ENCODE data around the gene IFT43. TPM values are rescaled to one million over a fixed set of nuclear protein-coding genes. Genes with fewer than 3 reads are reported as not detected.

Gene IFT43
- total RNA-seq, 1 experiment from 2014 or later: 17.5 TPM

DNA sequence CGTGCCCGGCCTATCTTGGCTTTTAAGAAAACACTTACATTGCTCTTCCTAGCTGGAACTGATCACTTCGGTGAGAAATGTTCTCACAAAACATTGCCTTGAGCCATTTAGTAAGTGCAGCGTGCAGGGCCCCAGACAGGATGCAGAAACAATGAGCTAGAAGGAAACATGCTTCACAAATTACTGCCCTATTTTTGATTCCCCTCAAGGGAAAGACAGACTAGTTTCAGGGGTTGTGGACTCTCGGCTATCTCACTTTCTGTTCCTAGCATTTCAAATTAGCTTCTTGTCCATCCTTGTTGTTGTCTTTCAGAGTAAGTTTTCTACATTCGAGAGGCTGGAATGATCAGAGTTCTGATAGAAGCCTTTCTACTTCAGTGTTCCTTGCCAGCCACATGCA, 25.3 kb upstream of the IFT43 start:
- no peaks in the 10 kb centered on the region for H3K27me3 Mint-ChIP-seq (ENCODE audit: low read depth)

DNA sequence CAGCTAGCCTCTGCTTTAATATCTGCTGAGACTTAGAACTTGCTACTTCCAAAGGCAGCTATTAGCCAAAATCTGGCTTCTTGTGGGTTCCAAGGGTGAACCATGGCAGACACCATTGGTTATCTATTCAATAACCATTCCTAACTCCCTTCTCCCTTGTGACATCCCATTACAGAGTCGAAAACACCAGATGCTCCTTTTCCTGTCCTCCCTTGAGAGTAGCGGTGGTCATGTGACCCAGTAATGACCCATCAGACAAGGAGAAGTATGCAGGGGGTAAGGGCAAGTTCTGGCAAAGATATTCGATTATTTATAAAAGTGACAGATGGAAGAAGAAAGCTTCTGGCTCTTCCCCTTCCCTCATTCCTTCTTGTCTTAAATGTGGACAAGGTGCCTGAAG, 23.9 kb upstream of the IFT43 start:
- DNase-seq (ENCODE audit: low spot score) (no peak), ATAC-seq (no peak)
- no peak for TF ChIP-seq GRHL2 (CRISPR knock-in tag; IDR thresholded peaks at IDR 0.05; ENCODE audit: insufficient replicate concordance, severe bottlenecking)
- TF ChIP-seq, protein P1, sequence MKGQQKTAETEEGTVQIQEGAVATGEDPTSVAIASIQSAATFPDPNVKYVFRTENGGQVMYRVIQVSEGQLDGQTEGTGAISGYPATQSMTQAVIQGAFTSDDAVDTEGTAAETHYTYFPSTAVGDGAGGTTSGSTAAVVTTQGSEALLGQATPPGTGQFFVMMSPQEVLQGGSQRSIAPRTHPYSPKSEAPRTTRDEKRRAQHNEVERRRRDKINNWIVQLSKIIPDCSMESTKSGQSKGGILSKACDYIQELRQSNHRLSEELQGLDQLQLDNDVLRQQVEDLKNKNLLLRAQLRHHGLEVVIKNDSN (CRISPR knock-in tag; IDR thresholded peaks at IDR 0.05): 0 out of 2 replicates have a peak, but pooled peaks have one; percentile 37
- TF ChIP-seq, protein P2, sequence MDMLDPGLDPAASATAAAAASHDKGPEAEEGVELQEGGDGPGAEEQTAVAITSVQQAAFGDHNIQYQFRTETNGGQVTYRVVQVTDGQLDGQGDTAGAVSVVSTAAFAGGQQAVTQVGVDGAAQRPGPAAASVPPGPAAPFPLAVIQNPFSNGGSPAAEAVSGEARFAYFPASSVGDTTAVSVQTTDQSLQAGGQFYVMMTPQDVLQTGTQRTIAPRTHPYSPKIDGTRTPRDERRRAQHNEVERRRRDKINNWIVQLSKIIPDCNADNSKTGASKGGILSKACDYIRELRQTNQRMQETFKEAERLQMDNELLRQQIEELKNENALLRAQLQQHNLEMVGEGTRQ (CRISPR knock-in tag; IDR thresholded peaks at IDR 0.05): peak; percentile 51; the same call in 1 of the 2 replicates
- Mint-ChIP-seq H3K9me3 (0 out of 2 replicates have a peak, but pooled peaks cover 4% of the 10 kb centered on the region), H3K4me1 (peaks cover 6% of the 10 kb centered on the region), H3K4me3 (no peak overlapping the region), H3K36me3 (no peaks in the 10 kb centered on the region), H3K27ac (no peak overlapping the region), H3K27me3 (ENCODE audit: low read depth) (no peaks in the 10 kb centered on the region)
- POLR2A ChIA-PET: no interaction called here
- CTCF ChIA-PET: interaction anchor here (1.3 to 1.6 kb wide), 2 partner anchors 17 to 56 kb away, joined by 3 to 4 read pairs; no protein-coding TSS in a partner anchor

More for the DNA sequence above, 25.3 kb upstream of the IFT43 start:
- H3K4me1 Mint-ChIP-seq: peaks cover 6% of the 10 kb centered on the region
- H3K27ac Mint-ChIP-seq: peak overlapping the region; percentile 35; the same call in 1 of the 2 replicates
- H3K9me3 Mint-ChIP-seq: no peaks in the 10 kb centered on the region
- POLR2A ChIA-PET: no interaction called here
- H3K4me3 Mint-ChIP-seq: no peak overlapping the region
- TF ChIP-seq, protein P3, sequence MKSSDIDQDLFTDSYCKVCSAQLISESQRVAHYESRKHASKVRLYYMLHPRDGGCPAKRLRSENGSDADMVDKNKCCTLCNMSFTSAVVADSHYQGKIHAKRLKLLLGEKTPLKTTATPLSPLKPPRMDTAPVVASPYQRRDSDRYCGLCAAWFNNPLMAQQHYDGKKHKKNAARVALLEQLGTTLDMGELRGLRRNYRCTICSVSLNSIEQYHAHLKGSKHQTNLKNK (CRISPR knock-in tag; IDR thresholded peaks at IDR 0.05): no peak
- TF ChIP-seq FOXK1 (CRISPR knock-in tag; IDR thresholded peaks at IDR 0.05) (no peak), CBFB (CRISPR knock-in tag; IDR thresholded peaks at IDR 0.05; ENCODE audit: low read depth) (no peak)
- TF ChIP-seq, protein P4, sequence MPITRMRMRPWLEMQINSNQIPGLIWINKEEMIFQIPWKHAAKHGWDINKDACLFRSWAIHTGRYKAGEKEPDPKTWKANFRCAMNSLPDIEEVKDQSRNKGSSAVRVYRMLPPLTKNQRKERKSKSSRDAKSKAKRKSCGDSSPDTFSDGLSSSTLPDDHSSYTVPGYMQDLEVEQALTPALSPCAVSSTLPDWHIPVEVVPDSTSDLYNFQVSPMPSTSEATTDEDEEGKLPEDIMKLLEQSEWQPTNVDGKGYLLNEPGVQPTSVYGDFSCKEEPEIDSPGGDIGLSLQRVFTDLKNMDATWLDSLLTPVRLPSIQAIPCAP (CRISPR knock-in tag; IDR thresholded peaks at IDR 0.05): no peak
- no peak for ATAC-seq
- CTCF ChIA-PET: interaction anchor here (1.0 to 1.6 kb wide), 2 partner anchors 19 to 54 kb away, joined by 3 to 4 read pairs; no protein-coding TSS in a partner anchor
- no peak for DNase-seq (ENCODE audit: low spot score)
- no peaks in the 10 kb centered on the region for H3K36me3 Mint-ChIP-seq

DNA sequence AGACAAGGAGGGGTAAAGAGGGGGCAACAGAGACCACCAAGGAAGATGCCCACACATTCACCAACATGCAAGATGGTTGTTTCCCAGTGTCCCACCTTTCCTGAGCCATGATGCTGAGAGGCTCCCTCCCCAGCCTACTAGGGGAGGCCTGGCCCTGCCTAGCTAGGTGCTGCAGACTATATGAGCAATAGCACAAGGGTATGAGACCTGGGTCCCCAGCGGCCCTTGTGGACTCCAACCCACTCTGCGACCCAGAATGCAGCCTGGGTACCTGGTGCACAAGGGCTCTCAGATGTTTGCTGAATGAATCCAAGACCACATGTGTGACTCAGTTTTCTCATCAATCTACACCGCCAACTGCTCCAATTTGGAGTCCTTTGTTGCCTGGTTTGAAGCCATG, 17.7 kb upstream of the IFT43 start:
- peaks cover 9% of the 10 kb centered on the region for H3K4me1 Mint-ChIP-seq
- no peaks in the 10 kb centered on the region for H3K27me3 Mint-ChIP-seq (ENCODE audit: low read depth)
- H3K36me3 Mint-ChIP-seq: no peaks in the 10 kb centered on the region
- ChIA-PET POLR2A (no interaction called here), CTCF (interaction anchor here (2.9 kb wide), 1 partner anchor 61 kb away, joined by 8 read pairs; no protein-coding TSS in a partner anchor)
- 0 out of 2 replicates have a peak, but pooled peaks cover 4% of the 10 kb centered on the region for H3K9me3 Mint-ChIP-seq
- DNase-seq (ENCODE audit: low spot score) (no peak), ATAC-seq (no peak)
- H3K27ac Mint-ChIP-seq: no peak overlapping the region
- H3K4me3 Mint-ChIP-seq: no peak overlapping the region
- no peak for TF ChIP-seq NFYB (CRISPR knock-in tag; conservative IDR thresholded peaks at IDR 0.05; ENCODE audit: low read depth)
- TF ChIP-seq ATF1 (CRISPR knock-in tag; IDR thresholded peaks at IDR 0.05): no peak
- no peak for TF ChIP-seq ELF4 (CRISPR knock-in tag; IDR thresholded peaks at IDR 0.05; ENCODE audit: low read depth)
- TF ChIP-seq, protein P5, sequence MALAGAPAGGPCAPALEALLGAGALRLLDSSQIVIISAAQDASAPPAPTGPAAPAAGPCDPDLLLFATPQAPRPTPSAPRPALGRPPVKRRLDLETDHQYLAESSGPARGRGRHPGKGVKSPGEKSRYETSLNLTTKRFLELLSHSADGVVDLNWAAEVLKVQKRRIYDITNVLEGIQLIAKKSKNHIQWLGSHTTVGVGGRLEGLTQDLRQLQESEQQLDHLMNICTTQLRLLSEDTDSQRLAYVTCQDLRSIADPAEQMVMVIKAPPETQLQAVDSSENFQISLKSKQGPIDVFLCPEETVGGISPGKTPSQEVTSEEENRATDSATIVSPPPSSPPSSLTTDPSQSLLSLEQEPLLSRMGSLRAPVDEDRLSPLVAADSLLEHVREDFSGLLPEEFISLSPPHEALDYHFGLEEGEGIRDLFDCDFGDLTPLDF (CRISPR knock-in tag; IDR thresholded peaks at IDR 0.05): no peak
- TF ChIP-seq, protein P6, sequence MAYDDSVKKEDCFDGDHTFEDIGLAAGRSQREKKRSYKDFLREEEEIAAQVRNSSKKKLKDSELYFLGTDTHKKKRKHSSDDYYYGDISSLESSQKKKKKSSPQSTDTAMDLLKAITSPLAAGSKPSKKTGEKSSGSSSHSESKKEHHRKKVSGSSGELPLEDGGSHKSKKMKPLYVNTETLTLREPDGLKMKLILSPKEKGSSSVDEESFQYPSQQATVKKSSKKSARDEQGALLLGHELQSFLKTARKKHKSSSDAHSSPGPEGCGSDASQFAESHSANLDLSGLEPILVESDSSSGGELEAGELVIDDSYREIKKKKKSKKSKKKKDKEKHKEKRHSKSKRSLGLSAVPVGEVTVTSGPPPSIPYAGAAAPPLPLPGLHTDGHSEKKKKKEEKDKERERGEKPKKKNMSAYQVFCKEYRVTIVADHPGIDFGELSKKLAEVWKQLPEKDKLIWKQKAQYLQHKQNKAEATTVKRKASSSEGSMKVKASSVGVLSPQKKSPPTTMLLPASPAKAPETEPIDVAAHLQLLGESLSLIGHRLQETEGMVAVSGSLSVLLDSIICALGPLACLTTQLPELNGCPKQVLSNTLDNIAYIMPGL (CRISPR knock-in tag; IDR thresholded peaks at IDR 0.05): no peak
- no peak for TF ChIP-seq FOXJ3 (CRISPR knock-in tag; IDR thresholded peaks at IDR 0.05; ENCODE audit: borderline replicate concordance)
- TF ChIP-seq, protein P7, sequence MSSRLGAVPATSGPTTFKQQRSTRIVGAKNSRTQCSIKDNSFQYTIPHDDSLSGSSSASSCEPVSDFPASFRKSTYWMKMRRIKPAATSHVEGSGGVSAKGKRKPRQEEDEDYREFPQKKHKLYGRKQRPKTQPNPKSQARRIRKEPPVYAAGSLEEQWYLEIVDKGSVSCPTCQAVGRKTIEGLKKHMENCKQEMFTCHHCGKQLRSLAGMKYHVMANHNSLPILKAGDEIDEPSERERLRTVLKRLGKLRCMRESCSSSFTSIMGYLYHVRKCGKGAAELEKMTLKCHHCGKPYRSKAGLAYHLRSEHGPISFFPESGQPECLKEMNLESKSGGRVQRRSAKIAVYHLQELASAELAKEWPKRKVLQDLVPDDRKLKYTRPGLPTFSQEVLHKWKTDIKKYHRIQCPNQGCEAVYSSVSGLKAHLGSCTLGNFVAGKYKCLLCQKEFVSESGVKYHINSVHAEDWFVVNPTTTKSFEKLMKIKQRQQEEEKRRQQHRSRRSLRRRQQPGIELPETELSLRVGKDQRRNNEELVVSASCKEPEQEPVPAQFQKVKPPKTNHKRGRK (CRISPR knock-in tag; IDR thresholded peaks at IDR 0.05; ENCODE audit: borderline replicate concordance): no peak
- no peak for TF ChIP-seq SMAD4 (CRISPR knock-in tag; IDR thresholded peaks at IDR 0.05)
- no peak for TF ChIP-seq SMAD3 (CRISPR knock-in tag; IDR thresholded peaks at IDR 0.05; ENCODE audit: borderline replicate concordance)
- no peak for TF ChIP-seq GRHL2 (CRISPR knock-in tag; IDR thresholded peaks at IDR 0.05; ENCODE audit: insufficient replicate concordance, severe bottlenecking)
- TF ChIP-seq SOX15 (CRISPR knock-in tag; IDR thresholded peaks at IDR 0.05): no peak
